Activated CD8-positive, alpha-beta T cell treated with anti-CD3 and anti-CD28 coated beads for 36 hours (primary cell): ENCODE data around the gene TNFRSF25. TPM values are rescaled to one million over a fixed set of nuclear protein-coding genes. Genes with fewer than 3 reads are reported as not detected.
A peak's percentile ranks its signal among the peaks of the same experiment; 100 is the strongest.

Experiments used
- ATAC-seq: fragments of 200-7000 bp; cut with Tn5 transposase; one replicate; pipeline ENCODE4 v1.10.0; 2021; ENCODE audit warnings: mild to moderate bottlenecking, moderate library complexity
- CTCF ChIA-PET: fragments of 350-600 bp; sonication (Branson Sonifier 250); formaldehyde crosslinking; loops from one replicate; lab custom pipeline; 2021; ENCODE audit warnings: antibody characterized with exemption; lab: Charles Lee
- POLR2A ChIA-PET: fragments of 350-600 bp; sonication (Branson Sonifier 250); formaldehyde crosslinking; loops from one replicate; lab custom pipeline; 2021; ENCODE audit warnings: antibody characterized with exemption; lab: Charles Lee
- DNase-seq: peaks from one replicate; pipeline ENCODE4 v3.0.0-alpha.2; 2020
- H3K27ac Mint-ChIP-seq: one replicate; pipeline ENCODE4 v1.8.0; 2021; ENCODE audit warnings: mild to moderate bottlenecking, mixed read lengths
- H3K27me3 Mint-ChIP-seq: one replicate; pipeline ENCODE4 v1.8.0; 2021; ENCODE audit warnings: mixed read lengths
- H3K36me3 Mint-ChIP-seq: one replicate; pipeline ENCODE4 v1.8.0; 2021; ENCODE audit warnings: low read depth, mixed read lengths
- H3K4me1 Mint-ChIP-seq: one replicate; pipeline ENCODE4 v1.8.0; 2021; ENCODE audit warnings: low read depth, mixed read lengths
- H3K4me3 Mint-ChIP-seq: one replicate; pipeline ENCODE4 v1.8.0; 2021; ENCODE audit warnings: mild to moderate bottlenecking, moderate library complexity, mixed read lengths
- H3K9me3 Mint-ChIP-seq: one replicate; pipeline ENCODE4 v1.8.0; 2021; ENCODE audit warnings: mixed read lengths
- intact Hi-C: fragments of 100-400 bp; cut with micrococcal nuclease; formaldehyde crosslinking; loops from one replicate; pipeline ENCODE4 v1.10.0; 2022
- total RNA-seq, 2 experiments: library from RNA; stranded (reverse); gene quantifications; one replicate each; pipeline ENCODE4 v1.2.3, GENCODE V29; 2021
- TF ChIP-seq, protein P1 (sequence below): fragments of 200-600 bp; IDR thresholded peaks from one replicate; pipeline ENCODE4 v1.8.0; 2022; ENCODE audit warnings: antibody characterized with exemption, mild to moderate bottlenecking

Gene TNFRSF25
- total RNA-seq, 2 experiments from 2014 or later = 55.8 to 57.8 TPM

DNA sequence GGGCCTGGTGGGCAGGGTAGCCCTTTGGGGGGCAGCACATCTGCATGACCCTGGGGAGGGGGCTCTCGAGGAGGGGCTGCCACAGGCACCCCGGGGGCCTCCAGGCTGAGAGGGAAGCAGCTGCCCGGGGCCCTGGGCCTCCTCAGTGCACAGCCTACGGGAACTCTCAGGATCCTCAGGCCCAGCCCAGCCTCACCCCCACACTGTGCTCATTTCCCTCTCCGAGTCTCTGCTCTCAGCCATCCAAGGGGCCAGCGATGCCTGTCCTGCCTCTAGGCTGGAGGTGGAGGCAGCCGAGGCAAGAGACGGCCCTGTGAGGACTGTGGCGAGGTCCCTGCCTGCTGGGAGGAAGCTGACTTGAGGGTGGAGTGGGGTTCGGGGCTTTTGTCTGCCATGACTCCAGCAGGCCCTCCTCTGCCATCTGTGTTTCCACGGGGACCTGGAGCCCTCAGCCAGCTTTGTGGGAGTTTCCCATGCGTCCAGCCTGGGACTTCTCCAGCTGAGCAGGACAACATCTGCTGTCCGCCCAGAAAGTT lies 32.7 kb upstream of the TNFRSF25 start:
- no peaks in the 10 kb centered on the region for H3K9me3 Mint-ChIP-seq
- no peaks in the 10 kb centered on the region for H3K36me3 Mint-ChIP-seq
- no peak overlapping the region for H3K27ac Mint-ChIP-seq
- TF ChIP-seq, protein P1, sequence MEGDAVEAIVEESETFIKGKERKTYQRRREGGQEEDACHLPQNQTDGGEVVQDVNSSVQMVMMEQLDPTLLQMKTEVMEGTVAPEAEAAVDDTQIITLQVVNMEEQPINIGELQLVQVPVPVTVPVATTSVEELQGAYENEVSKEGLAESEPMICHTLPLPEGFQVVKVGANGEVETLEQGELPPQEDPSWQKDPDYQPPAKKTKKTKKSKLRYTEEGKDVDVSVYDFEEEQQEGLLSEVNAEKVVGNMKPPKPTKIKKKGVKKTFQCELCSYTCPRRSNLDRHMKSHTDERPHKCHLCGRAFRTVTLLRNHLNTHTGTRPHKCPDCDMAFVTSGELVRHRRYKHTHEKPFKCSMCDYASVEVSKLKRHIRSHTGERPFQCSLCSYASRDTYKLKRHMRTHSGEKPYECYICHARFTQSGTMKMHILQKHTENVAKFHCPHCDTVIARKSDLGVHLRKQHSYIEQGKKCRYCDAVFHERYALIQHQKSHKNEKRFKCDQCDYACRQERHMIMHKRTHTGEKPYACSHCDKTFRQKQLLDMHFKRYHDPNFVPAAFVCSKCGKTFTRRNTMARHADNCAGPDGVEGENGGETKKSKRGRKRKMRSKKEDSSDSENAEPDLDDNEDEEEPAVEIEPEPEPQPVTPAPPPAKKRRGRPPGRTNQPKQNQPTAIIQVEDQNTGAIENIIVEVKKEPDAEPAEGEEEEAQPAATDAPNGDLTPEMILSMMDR = no peak
- peaks cover 20% of the 10 kb centered on the region for H3K4me1 Mint-ChIP-seq
- CTCF ChIA-PET = interaction anchor here (0.6 to 3.5 kb wide), 8 partner anchors 9 to 252 kb away, joined by 3 to 15 read pairs (median 4); no protein-coding TSS in a partner anchor
- DNase-seq (no peak), ATAC-seq (no peak)
- intact Hi-C loops = no loop called here
- H3K27me3 Mint-ChIP-seq = peaks cover 4% of the 10 kb centered on the region
- POLR2A ChIA-PET = interaction anchor here (1.0 to 1.4 kb wide), 4 partner anchors 22 to 27 kb away, joined by 3 read pairs; no protein-coding TSS in a partner anchor
- H3K4me3 Mint-ChIP-seq = no peak overlapping the region

DNA sequence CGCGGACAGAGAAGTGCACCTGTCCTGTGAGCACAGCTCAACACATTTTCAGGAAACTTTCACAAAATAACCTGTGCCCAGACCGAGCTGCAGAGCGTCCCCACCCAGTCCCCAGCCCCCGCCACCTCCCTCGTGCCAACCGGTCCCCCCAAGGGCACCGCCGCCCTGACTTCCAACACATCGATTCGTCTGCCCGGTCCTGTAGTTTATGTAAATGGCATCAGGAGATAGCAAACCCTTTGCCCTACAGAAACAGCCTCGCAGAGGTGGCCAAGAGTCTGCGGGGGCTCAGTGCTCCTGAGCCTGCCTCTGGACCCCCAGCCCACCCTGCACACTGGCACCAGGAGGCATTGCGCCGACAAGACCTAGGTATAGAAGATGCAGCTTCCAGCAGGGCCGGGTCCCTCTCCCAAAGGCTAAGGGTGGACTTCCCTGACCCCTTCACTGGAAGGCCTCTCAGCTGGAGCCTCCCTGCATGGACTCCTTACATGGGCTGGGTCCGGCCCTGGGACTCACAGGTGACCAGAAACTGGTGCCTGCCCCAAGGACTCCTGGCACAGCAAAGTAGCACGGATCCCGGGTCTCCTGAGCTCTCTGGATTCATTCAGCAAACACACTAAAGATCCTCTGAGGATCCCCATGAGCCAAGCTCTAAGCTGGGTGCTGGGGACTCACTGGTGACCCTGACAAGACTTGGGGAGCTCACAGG lies 32.0 kb upstream of the TNFRSF25 start:
- H3K27ac Mint-ChIP-seq = no peak overlapping the region
- ATAC-seq (no peak), DNase-seq (no peak)
- intact Hi-C loops = no loop called here
- H3K36me3 Mint-ChIP-seq = no peaks in the 10 kb centered on the region
- ChIA-PET POLR2A (interaction anchor here (0.6 to 1.4 kb wide), 5 partner anchors 19 to 43 kb away, joined by 3 to 5 read pairs (median 3); no protein-coding TSS in a partner anchor), CTCF (interaction anchor here (0.6 to 3.5 kb wide), 8 partner anchors 8 to 251 kb away, joined by 3 to 15 read pairs (median 4); no protein-coding TSS in a partner anchor)
- H3K9me3 Mint-ChIP-seq = no peaks in the 10 kb centered on the region
- peaks cover 4% of the 10 kb centered on the region for H3K27me3 Mint-ChIP-seq
- H3K4me1 Mint-ChIP-seq = peaks cover 24% of the 10 kb centered on the region
- TF ChIP-seq, protein P1 = no peak
- H3K4me3 Mint-ChIP-seq = peak overlapping the region; percentile 63

DNA sequence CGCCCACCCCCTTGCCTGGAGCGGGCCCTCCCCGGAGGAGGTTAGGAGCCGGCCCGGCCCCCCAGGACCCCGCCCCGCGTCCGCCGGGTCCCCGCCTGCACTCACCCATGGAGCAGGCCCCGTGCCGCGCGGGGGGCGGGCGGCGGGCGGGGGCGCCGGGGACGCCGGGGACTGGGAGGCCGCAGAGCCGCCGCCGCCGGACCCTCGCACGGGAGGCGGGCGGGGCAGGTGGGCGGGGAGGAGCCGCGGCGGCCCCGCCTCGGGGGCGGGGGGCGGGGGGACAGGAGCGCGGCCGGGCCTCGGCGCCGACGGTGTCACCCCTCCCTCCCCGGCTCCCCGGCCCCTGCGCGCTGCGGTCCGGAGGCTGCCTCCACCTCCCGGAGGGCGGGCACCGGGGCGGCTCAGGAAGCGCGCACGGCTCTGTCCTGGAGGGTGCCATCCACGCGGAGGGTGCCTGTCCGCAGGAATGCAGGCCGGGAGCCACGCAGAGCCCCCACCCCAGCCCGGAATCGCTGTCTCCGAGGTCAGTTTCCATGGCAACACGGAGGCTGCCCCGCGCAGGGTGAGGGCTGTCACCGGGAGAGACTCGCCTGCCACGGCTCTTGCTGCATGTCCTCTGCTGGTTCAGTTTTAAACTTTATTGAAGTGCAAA lies 31.4 kb upstream of the TNFRSF25 start:
- ChIA-PET POLR2A (interaction anchor here (0.6 kb wide), 2 partner anchors 19 to 44 kb away, joined by 4 to 5 read pairs; no protein-coding TSS in a partner anchor), CTCF (interaction anchor here (1.2 to 3.5 kb wide), 3 partner anchors 8 to 250 kb away, joined by 4 to 15 read pairs (median 4); no protein-coding TSS in a partner anchor)
- no peak overlapping the region for H3K27ac Mint-ChIP-seq
- intact Hi-C loops = no loop called here
- peak; percentile 66 for ATAC-seq
- peaks cover 4% of the 10 kb centered on the region for H3K27me3 Mint-ChIP-seq
- peaks cover 26% of the 10 kb centered on the region for H3K4me1 Mint-ChIP-seq
- TF ChIP-seq, protein P1 = no peak
- no peaks in the 10 kb centered on the region for H3K9me3 Mint-ChIP-seq
- peak; percentile 63 for DNase-seq
- H3K36me3 Mint-ChIP-seq = no peaks in the 10 kb centered on the region
- H3K4me3 Mint-ChIP-seq = peak overlapping the region; percentile 63

DNA sequence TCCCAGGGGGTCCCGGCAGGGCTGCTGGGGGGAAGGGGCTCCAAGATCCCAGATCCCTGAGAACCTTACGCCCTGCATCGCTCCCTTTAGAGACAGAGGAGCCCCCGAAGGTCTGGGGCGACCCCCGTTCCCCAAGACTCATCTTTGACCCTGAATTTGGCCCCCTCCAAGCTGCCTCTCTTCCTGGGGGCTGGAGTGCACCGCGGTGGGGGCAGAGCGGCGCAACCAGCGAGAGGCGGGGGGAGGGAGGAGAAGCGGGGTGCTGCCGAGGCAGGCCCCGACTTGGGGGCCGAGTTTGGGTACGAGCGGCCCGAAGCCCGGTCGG lies 30.9 kb upstream of the TNFRSF25 start:
- H3K9me3 Mint-ChIP-seq = no peaks in the 10 kb centered on the region
- H3K4me1 Mint-ChIP-seq = peaks cover 26% of the 10 kb centered on the region
- H3K27ac Mint-ChIP-seq = no peak overlapping the region
- TF ChIP-seq, protein P1 = no peak
- H3K36me3 Mint-ChIP-seq = no peaks in the 10 kb centered on the region
- CTCF ChIA-PET = no interaction called here
- intact Hi-C loops = no loop called here
- ATAC-seq = no peak
- H3K27me3 Mint-ChIP-seq = peaks cover 4% of the 10 kb centered on the region
- POLR2A ChIA-PET = no interaction called here
- peak overlapping the region; percentile 40 for H3K4me3 Mint-ChIP-seq
- no peak for DNase-seq
